Sciatic nerve (tissue), 2 donors: Measurements from ENCODE around the gene PTP4A2. TPM values are rescaled to one million over a fixed set of nuclear protein-coding genes. Genes with fewer than 3 reads are reported as not detected.
"Not testable (repeated sequence)": the region's sequence is repeated elsewhere in the genome, so short reads cannot be mapped to it uniquely, and the experiment has no call there.

Source experiments
- ATAC-seq: fragments of 200-7000 bp; cut with Tn5 transposase; one replicate; pipeline ENCODE4 v1.9.1; 2020; ENCODE audit warnings: mild to moderate bottlenecking, moderate library complexity
- DNase-seq: peaks from one replicate; pipeline ENCODE4 v3.0.0-alpha.2; 2020; ENCODE audit warnings: low spot score
- intact Hi-C: fragments of 100-400 bp; cut with DNase I; formaldehyde crosslinking; loops from one replicate; pipeline ENCODE4 v1.14.2; 2022
- total RNA-seq: library from RNA; stranded (reverse); fragmentation: NEBNext Ultra II Directional; extraction: Animal tissue kit (Norgen Biotek cat#: 25700); gene quantifications from one replicate; pipeline ENCODE4 v1.2.1, GENCODE V29; 2021
- donor health status: DM: no; HTN: no; CAD: no.
- donor health status: DM: no; HTN: no; CAD: no.

Gene PTP4A2
- total RNA-seq, 1 donor from 2014 or later, result 256 TPM

DNA sequence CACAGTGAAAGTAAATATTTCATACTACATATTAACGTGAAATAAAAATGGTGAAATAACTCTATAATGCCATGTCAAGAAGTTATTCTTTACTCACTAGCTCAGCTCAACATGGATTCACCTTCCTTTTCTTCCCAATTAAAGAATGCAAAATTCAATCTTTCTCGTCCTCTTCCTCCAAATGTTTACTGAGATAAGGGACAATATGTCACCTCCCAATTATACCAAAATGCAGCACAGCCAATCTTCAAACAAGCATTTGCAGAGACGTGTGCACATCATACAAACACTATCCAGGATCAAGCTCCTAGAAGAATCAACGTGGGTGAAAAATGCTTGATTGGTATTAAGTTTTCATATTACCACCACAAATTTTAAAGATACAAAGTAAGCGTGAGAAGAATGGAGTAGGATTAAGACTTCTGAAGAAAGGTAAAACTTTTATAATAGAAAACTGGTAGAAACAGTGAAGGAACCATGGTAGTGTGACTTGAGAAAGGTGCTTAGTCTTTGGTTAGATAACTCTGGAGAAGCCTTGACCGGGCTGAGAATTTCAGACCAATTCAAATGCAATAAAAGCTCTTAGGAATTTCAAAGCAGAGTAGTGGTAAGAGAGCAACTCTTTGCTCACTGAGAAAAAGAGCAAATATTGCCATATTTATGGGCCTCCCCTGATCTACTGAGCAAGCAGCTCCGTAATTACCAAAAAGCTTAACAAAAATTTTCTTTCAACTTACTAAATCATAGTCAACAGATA, 7.2 kb downstream of the PTP4A2 start:
- intact Hi-C loops, result no loop called here
- no peak for ATAC-seq

DNA sequence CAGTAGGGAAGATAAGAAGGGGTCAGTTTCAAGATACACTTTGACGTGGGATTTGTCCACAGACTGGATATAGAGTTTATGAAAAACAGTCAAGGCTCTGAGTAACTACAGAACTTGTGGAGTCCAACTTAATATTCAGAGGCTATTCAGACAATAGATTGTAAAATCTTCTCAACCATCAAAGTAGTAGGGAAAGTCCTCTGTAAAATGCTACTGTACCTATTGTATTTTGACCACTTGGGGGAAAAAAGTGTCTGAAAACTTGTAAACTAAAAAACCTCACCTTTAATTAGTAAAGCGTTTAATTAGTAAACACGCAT, 10.5 kb downstream of the PTP4A2 start:
- intact Hi-C loops, result no loop called here
- no peak for ATAC-seq

More for the DNA sequence above, 7.2 kb downstream of the PTP4A2 start:
- DNase-seq, result no peak

GRCh38 chr1:31926853-31927660, 11.1 kb downstream of the PTP4A2 start:
- ATAC-seq, result no peak

More for the DNA sequence above, 10.5 kb downstream of the PTP4A2 start:
- no peak for DNase-seq

DNA sequence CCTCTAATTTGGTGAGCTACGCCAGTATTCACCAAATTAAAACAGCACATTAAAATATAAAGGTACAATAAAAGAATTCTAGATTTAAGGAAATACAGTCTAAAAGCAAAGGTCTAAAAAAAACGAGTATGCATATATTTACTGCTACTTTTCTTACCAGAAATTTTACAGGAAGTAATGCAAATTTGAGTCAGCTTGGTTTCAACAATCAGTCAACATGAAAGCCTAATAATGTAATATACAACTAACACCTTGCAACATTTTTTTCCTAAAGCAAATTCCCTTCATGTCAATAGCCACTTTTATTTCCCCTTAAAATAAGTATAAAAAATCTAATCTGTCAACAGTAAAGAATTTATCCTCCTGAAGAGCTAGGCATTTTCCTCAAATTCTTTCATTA, 11.9 kb downstream of the PTP4A2 start:
- intact Hi-C loops, result no loop called here
- ATAC-seq (no peak), DNase-seq (no peak)

More at GRCh38 chr1:31926853-31927660, 11.1 kb downstream of the PTP4A2 start:
- no peak for DNase-seq
- intact Hi-C loops, result no loop called here

- intact Hi-C loops, DNase-seq, ATAC-seq: not testable (repeated sequence)
Measured at GRCh38 chr1:31925824-31926223, 12.3 kb downstream of the PTP4A2 start.

DNA sequence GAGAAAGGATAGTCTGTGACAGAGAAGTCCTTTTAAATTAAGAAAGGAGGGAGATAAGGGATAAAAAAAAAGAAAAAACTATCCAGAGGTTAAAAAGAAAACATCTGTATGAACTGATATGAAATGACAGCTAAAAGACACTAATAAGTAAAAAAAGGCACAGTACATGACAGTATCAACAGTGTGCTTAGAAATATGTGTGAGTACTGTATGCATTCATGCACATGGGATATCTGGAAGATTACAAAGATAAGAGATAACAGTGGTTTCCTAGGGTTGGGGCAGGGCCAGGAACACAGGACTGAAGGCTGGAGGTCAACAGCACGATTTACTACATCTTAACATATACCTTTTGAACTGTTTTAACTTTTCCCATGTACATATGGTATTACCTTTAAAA, 13.3 kb downstream of the PTP4A2 start:
- ATAC-seq (no peak), DNase-seq (no peak)
- intact Hi-C loops, result no loop called here

- intact Hi-C loops, result no loop called here
- DNase-seq (no peak), ATAC-seq (peak; percentile 84)
Measured at GRCh38 chr1:31923901-31924535, 14.2 kb downstream of the PTP4A2 start.

GRCh38 chr1:31920956-31921355, 17.2 kb downstream of the PTP4A2 start:
- DNase-seq, result no peak
- intact Hi-C loops, result no loop called here
- ATAC-seq, result no peak

GRCh38 chr1:31919591-31919990, 18.6 kb downstream of the PTP4A2 start:
- intact Hi-C loops, result no loop called here
- DNase-seq (no peak), ATAC-seq (no peak)

DNA sequence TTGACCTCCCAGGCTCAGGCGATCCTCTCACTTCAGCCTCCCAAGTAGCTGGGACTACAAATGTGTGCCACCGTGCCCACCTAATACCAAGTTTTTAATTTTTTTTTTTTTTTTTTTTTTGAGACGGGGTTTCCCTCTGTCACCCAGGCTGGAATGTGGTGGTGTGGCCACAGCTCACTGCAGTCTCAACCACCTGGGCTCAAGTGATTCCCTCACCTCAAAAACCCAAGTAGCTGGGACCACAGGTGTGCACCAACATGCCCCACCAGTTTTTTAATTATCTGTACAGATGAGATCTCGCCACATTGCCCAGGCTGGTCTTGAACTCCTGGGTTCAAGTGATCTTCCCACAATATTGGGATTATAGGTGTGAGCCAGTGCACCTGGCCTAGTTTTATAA, 22.7 kb downstream of the PTP4A2 start:
- intact Hi-C loops, result loop anchor here (2.0 kb wide), 1 partner anchor 49 kb away; no protein-coding TSS in a partner anchor
- DNase-seq (no peak), ATAC-seq (no peak)

DNA sequence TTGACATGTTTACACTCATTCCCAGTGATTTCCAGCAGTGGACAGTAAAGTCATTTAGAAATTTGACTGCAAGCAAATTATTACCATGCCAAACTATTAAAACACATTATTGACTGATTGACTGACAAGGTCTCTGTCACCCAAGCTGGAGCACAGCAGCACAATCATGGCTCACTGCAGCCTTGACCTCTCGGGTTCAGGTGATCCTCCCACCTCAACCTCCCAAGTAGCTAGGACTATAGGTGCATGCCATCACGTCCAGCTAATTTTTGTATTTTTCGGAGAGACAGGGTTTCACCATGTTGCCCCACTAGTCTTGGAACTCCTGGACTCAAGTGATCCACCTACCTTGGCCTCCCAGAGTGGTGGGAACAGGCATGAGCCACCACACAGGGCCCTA, 24.2 kb downstream of the PTP4A2 start:
- intact Hi-C loops, result loop anchor here (2.0 kb wide), 1 partner anchor 51 kb away; no protein-coding TSS in a partner anchor
- no peak for ATAC-seq
- no peak for DNase-seq

DNA sequence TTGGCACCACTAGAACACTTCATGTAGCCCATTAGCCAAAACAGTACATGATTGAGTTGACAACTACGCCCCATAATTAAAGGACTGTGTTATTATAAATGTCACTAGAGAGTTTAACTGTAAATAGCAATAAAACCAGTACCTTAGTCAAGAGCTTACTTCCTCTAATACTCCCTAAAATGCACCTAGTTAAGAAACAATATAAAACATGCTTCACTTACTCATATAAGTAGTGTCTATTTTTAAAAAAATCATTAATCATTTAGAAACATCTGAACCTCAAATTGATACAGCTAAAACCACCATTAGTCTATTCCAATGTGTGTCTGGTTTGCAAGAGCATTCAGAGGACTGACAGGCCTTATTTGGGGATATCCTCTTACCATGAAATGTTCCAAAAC, 25.3 kb downstream of the PTP4A2 start:
- DNase-seq, result no peak
- no peak for ATAC-seq
- intact Hi-C loops, result no loop called here

GRCh38 chr1:31911994-31912780, 26.0 kb downstream of the PTP4A2 start:
- intact Hi-C loops, result no loop called here
- no peak for DNase-seq
- no peak for ATAC-seq

- intact Hi-C loops, result no loop called here
- DNase-seq, result no peak
- no peak for ATAC-seq
Measured at GRCh38 chr1:31910933-31911332, 27.2 kb downstream of the PTP4A2 start.

- ATAC-seq (no peak), DNase-seq (no peak)
- intact Hi-C loops, result no loop called here
Measured at GRCh38 chr1:31909691-31910090, 28.5 kb downstream of the PTP4A2 start.

- intact Hi-C loops, result no loop called here
- ATAC-seq, result no peak
- no peak for DNase-seq
Measured at GRCh38 chr1:31906557-31906956, 31.6 kb downstream of the PTP4A2 start.

GRCh38 chr1:31905681-31906080, 32.5 kb downstream of the PTP4A2 start:
- ATAC-seq (no peak), DNase-seq (no peak)
- intact Hi-C loops, result no loop called here

DNA sequence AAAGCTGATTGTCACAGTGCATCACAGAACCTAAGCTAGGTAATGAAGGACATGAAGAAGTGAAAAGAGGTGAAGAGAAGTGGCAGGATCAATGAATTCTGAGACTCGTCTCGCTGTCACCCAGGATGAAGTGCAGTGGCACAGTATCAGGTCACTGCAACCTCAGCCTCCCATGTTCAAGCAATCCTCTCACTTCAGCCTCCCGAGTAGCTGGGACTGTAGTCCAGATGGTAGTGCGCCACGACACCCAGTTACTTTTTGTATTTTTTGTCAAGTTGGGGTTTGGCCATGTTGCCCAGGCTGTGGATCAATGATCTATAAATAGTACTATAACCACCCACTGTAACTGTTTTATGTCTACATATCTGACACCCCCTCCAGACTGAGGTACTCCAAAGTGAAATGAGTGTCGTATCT, 33.1 kb downstream of the PTP4A2 start:
- ATAC-seq (no peak), DNase-seq (no peak)
- intact Hi-C loops, result no loop called here
